Forelimb muscle (tissue), 1 donor: Measurements from ENCODE around the gene NOX4. TPM values are rescaled to one million over a fixed set of nuclear protein-coding genes. Genes with fewer than 3 reads are reported as not detected.

Source experiments
- DNase-seq: peaks from one replicate; pipeline ENCODE4 v3.0.0-alpha.2; 2013; ENCODE audit warnings: low read depth
- polyA plus RNA-seq: library from polyadenylated mRNA; unstranded; fragments of 120-200 nt; gene quantifications from one replicate; pipeline ENCODE4 v1.2.1, GENCODE V29; 2013; ENCODE audit not compliant: insufficient read length

The NOX4 gene
- 2.5 TPM for polyA plus RNA-seq

- no peak for DNase-seq
These were observed at the start of gene NOX4 for GRCh38 chr11:89490981-89491690. NOX4 (minus strand) TSS chr11:89491375; CDS start chr11:89491246, 129 bp downstream.

GRCh38 chr11:89540826-89541225, 49.7 kb upstream of the NOX4 start:
- no peak for DNase-seq

- DNase-seq: no peak
These were observed 46.8 kb upstream of the NOX4 start for GRCh38 chr11:89537936-89538335.

- DNase-seq: no peak
These were observed 45.8 kb upstream of the NOX4 start for GRCh38 chr11:89536926-89537325.

GRCh38 chr11:89535221-89535620, 44.0 kb upstream of the NOX4 start:
- no peak for DNase-seq

GRCh38 chr11:89529626-89530380, 38.6 kb upstream of the NOX4 start:
- peak; percentile 32 for DNase-seq

GRCh38 chr11:89521792-89522191, 30.6 kb upstream of the NOX4 start:
- DNase-seq: no peak

GRCh38 chr11:89521294-89521693, 30.1 kb upstream of the NOX4 start:
- no peak for DNase-seq

- DNase-seq: no peak
These were observed 25.3 kb upstream of the NOX4 start for GRCh38 chr11:89516496-89516895.

- DNase-seq: no peak
These were observed 17.4 kb upstream of the NOX4 start for GRCh38 chr11:89508544-89508943.

- no peak for DNase-seq
These were observed 13.1 kb upstream of the NOX4 start for GRCh38 chr11:89504270-89504669.

- no peak for DNase-seq
These were observed 12.2 kb upstream of the NOX4 start for GRCh38 chr11:89503422-89503821.

- DNase-seq: no peak
These were observed 11.1 kb upstream of the NOX4 start for GRCh38 chr11:89502301-89502700.

- no peak for DNase-seq
These were observed 9.2 kb upstream of the NOX4 start for GRCh38 chr11:89500336-89500735.

- DNase-seq: no peak
These were observed 7.8 kb upstream of the NOX4 start for GRCh38 chr11:89498845-89499448.

- DNase-seq: no peak
These were observed 4.8 kb upstream of the NOX4 start for GRCh38 chr11:89495951-89496350.

GRCh38 chr11:89493431-89493830, 2.3 kb upstream of the NOX4 start:
- DNase-seq: no peak

- no peak for DNase-seq
These were observed 584 bp downstream of the NOX4 start for GRCh38 chr11:89490602-89490980.

- DNase-seq: no peak
These were observed 1.2 kb downstream of the NOX4 start for GRCh38 chr11:89489930-89490329.

GRCh38 chr11:89487016-89487415, 4.2 kb downstream of the NOX4 start:
- no peak for DNase-seq

- DNase-seq: no peak
These were observed 6.3 kb downstream of the NOX4 start for GRCh38 chr11:89484896-89485295.

GRCh38 chr11:89477175-89477574, 14.0 kb downstream of the NOX4 start:
- no peak for DNase-seq

GRCh38 chr11:89463266-89463780, 27.9 kb downstream of the NOX4 start:
- DNase-seq: no peak
